Measurements from ENCODE around the gene RPL39. TPM values are rescaled to one million over a fixed set of nuclear protein-coding genes. Genes with fewer than 3 reads are reported as not detected.
A peak's percentile ranks its signal among the peaks of the same experiment; 100 is the strongest.
"Not testable (repeated sequence)": the region's sequence is repeated elsewhere in the genome, so short reads cannot be mapped to it uniquely, and the experiment has no call there.

The RPL39 gene
- total RNA-seq, 2 donors from 2014 or later, result 1,043 to 1,156 TPM

DNA sequence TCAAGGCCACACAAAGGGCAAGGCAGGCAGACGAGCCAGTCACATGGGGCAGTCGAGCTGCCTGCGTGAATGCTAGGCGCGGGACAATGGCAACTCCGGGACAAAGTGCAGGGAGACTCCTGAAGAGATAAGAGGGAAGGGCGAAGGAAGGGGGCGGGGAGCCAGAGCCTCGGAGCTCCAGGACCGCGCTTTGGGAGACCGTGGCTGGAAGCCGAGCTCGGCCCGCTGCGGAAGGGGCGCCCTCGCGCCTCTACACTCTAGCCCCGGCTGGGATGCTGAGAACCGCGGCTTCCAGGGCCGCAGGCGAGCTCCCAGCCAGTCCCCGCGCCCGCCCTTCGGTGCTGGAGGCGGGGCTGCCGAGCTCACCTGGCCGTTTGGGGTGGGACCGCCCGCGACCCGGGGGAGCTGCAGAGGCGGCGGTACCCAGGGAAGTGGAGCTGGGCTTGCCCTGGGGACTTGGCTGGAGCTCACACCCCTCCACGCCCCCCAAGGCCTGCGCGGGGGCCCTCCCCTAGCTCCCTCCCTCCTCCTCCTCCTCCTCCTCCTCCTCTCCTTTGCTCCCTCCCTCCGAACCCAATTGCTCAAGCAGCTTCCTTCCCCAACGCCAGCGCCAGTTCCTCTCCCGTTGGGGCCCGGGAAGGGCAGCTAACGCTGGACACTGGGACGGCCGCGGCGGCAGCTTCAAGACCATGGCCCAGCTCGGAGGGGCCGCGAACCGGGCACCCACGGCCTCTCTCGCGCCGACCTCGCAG, 33.3 kb downstream of the RPL39 start, which contains the start of gene SOWAHD:
SOWAHD (plus strand) TSS at position 610 of the 752 bp plus-strand sequence; CDS start at position 690, 80 bp downstream.
- H3K4me3 Mint-ChIP-seq, result peak within 1 kb of the TSS; percentile 89
- H3K4me1 Mint-ChIP-seq (ENCODE audit: low read depth in 2 of 2), result peaks cover 33 to 41% of the 10 kb centered on the region in 2 donors
- ATAC-seq (peak in 1 of 2 donors; percentile 4), DNase-seq (ENCODE audit: low spot score) (no peak)
- H3K9me3 Mint-ChIP-seq, result no peaks in the 10 kb centered on the region
- peak within 1 kb of the TSS; percentile 97 to 100 for H3K27ac Mint-ChIP-seq
- H3K36me3 Mint-ChIP-seq, result no peaks in the 10 kb centered on the region
- H3K27me3 Mint-ChIP-seq, result no peaks in the 10 kb centered on the region

DNA sequence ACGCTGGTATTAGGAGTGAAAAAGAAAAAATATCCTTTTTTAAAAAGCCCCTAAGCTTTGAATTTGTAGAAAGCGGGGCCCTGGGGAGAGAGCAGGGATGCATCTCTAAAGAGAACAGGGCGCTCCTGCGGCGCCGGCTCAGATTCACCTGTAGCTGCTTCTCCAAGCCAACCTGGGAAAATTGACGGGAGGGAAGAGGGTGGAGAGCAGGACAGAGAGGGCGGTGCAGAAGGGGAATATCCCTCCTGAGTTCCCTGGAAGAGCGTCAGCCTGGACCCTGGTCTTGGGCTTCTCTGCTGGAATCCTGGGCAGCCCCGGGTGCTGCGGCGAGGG, 33.8 kb downstream of the RPL39 start:
- Mint-ChIP-seq H3K27me3 (no peaks in the 10 kb centered on the region), H3K9me3 (no peaks in the 10 kb centered on the region), H3K4me1 (ENCODE audit: low read depth in 2 of 2) (peaks cover 33 to 41% of the 10 kb centered on the region in 2 donors), H3K4me3 (peak overlapping the region; percentile 89), H3K36me3 (no peaks in the 10 kb centered on the region), H3K27ac (peak overlapping the region; percentile 97 to 100)
- no peak for DNase-seq (ENCODE audit: low spot score)
- no peak for ATAC-seq

DNA sequence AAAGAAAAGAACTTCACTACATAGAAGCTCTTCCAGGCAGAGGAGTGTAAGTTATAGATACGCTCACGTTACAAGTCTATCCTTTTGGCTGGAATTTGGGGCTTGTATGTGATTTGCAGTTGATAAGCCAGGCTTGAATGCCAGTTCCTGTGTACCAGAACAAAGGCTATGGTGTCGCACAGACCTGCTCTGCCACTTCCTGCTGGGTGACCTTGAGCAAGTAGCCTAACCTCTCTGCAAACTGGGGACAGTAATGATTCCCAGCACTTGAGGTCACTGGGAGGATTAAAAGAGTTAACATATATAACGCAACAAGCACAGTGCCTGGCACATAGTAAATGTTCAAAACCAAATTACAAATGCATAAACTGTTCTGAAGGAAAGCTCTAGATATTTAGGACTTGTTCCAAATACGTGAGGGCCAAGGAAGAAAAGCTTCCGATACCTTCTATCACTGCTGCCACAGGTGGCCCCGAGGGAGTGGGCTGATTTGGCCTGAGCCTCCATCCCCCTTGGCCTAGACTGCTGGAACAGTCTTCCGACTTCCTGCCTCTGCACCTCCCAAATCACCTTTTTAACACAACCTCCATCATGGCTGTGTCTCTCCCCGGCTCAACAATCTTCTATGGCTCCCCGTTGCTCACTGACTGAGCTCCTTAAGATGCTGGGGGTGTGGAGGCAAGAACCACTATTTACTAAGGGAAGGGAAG, 34.3 kb downstream of the RPL39 start:
- H3K4me1 Mint-ChIP-seq (ENCODE audit: low read depth in 2 of 2), result peaks cover 33 to 41% of the 10 kb centered on the region in 2 donors
- ATAC-seq (peak in 1 of 2 donors; percentile 41), DNase-seq (ENCODE audit: low spot score) (no peak)
- H3K27ac Mint-ChIP-seq, result peak overlapping the region; percentile 97 to 100
- no peaks in the 10 kb centered on the region for H3K9me3 Mint-ChIP-seq
- H3K36me3 Mint-ChIP-seq, result no peaks in the 10 kb centered on the region
- peak overlapping the region; percentile 89 for H3K4me3 Mint-ChIP-seq
- H3K27me3 Mint-ChIP-seq, result no peaks in the 10 kb centered on the region

GRCh38 chrX:119755981-119756533, 35.4 kb downstream of the RPL39 start:
- peak; percentile 89 to 92 for ATAC-seq
- Mint-ChIP-seq H3K36me3 (no peaks in the 10 kb centered on the region), H3K4me1 (ENCODE audit: low read depth in 2 of 2) (peaks cover 33 to 43% of the 10 kb centered on the region in 2 donors), H3K27ac (peak overlapping the region; percentile 97 to 100), H3K4me3 (peak overlapping the region; percentile 89), H3K27me3 (no peaks in the 10 kb centered on the region), H3K9me3 (no peaks in the 10 kb centered on the region)
- DNase-seq (ENCODE audit: low spot score), result peak; percentile 81

DNA sequence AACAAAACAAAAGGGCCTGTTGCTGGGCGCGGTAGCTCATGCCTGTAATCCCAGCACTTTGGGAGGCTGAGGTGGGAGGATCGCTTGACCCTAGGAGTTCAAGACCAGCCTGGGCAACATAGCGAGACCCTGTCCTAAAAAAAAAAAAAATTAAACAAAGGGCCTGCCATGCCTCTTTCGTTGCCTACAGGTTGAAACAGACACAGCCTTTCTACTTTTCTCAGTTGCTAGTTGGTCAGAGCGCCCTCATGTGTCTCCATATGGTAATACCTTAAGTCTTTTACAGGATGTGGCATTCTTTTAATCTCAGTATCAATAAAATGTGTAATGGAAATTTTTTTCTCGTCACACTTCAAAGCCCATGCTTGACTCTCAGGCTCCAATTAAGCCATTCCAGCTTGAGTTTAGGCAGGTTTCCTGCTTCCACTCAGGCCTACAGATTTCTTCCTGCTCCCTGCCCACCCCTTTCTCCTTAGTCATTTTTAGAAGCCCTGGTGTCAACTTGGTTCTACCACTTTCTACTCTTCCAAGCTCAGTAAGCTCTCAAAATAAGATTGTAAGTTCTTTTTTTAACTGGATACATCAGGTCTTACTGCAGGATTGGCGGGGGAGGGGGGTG, 37.7 kb downstream of the RPL39 start:
- peaks cover 38 to 45% of the 10 kb centered on the region in 2 donors for H3K4me1 Mint-ChIP-seq (ENCODE audit: low read depth in 2 of 2)
- DNase-seq (ENCODE audit: low spot score) (no peak), ATAC-seq (no peak)
- no peaks in the 10 kb centered on the region for H3K27me3 Mint-ChIP-seq
- H3K36me3 Mint-ChIP-seq, result no peaks in the 10 kb centered on the region
- H3K4me3 Mint-ChIP-seq, result peak overlapping the region; percentile 21
- H3K9me3 Mint-ChIP-seq, result no peaks in the 10 kb centered on the region
- peak overlapping the region; percentile 69 to 100 for H3K27ac Mint-ChIP-seq

- DNase-seq (ENCODE audit: low spot score) (no peak), ATAC-seq (no peak)
- H3K36me3 Mint-ChIP-seq, result no peaks in the 10 kb centered on the region
- peaks cover 38 to 45% of the 10 kb centered on the region in 2 donors for H3K4me1 Mint-ChIP-seq (ENCODE audit: low read depth in 2 of 2)
- peak overlapping the region in 1 of 2 donors; percentile 69 for H3K27ac Mint-ChIP-seq
- no peaks in the 10 kb centered on the region for H3K9me3 Mint-ChIP-seq
- no peaks in the 10 kb centered on the region for H3K27me3 Mint-ChIP-seq
- H3K4me3 Mint-ChIP-seq, result no peak overlapping the region
Measured at GRCh38 chrX:119753001-119753400, 38.4 kb downstream of the RPL39 start.

GRCh38 chrX:119750751-119751150, 40.7 kb downstream of the RPL39 start:
- DNase-seq (ENCODE audit: low spot score); H3K27ac Mint-ChIP-seq; H3K36me3 Mint-ChIP-seq; ATAC-seq; H3K27me3 Mint-ChIP-seq; H3K4me3 Mint-ChIP-seq; H3K9me3 Mint-ChIP-seq: not testable (repeated sequence)
- peaks cover 16 to 25% of the 10 kb centered on the region in 2 donors for H3K4me1 Mint-ChIP-seq (ENCODE audit: low read depth in 2 of 2)

DNA sequence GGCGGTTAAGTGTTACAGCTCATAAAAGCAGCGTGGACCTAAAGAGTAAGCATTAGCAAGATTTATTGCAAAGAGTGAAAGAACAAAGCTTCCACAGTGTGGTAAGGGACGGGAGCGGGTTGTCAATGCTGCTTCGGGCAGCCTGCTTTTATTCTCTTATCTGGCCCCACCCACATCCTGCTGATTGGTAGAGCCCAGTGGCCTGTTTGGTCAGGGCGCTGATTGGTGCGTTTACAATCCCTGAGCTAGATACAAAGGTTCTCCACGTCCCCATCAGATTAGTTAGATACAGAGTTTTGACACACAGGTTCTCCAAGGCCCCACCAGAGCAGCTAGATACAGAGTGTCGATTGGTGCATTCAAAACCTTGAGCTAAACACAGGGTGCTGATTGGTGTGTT, 41.3 kb downstream of the RPL39 start:
- peak overlapping the region in 1 of 2 donors; percentile 70 for H3K27ac Mint-ChIP-seq
- not testable (repeated sequence) for ATAC-seq; H3K27me3 Mint-ChIP-seq; H3K9me3 Mint-ChIP-seq; DNase-seq (ENCODE audit: low spot score); H3K36me3 Mint-ChIP-seq
- peak overlapping the region; percentile 59 for H3K4me3 Mint-ChIP-seq
- peaks cover 14 to 19% of the 10 kb centered on the region in 2 donors for H3K4me1 Mint-ChIP-seq (ENCODE audit: low read depth in 2 of 2)

DNA sequence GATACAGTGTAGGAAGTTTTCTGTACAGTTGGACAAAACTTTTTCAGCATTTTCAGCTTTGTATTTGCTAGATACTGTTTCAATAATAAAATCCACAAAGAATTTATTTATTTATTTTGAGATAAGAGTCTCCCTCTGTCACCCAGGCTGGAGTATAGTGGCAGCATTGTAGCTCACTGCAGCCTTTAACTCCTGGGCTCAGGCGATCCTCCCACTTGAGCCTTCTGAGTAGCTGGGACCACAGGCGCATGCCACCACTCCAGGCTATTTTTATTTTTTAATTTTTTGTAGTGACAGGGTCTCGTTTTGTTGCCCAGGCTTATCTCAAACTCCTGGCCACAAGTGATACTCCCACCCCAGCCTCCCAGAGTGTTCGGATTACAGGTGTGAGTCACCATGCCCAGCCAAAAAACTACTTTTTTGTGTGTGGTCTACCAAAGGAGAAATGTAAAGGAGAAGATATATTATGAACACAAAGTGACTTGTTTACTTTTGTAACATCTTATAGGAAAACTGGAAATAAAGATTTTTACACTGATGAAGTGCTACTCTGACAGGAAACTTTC, 46.1 kb downstream of the RPL39 start:
- H3K9me3 Mint-ChIP-seq, result no peaks in the 10 kb centered on the region
- peaks cover 5% of the 10 kb centered on the region in 2 donors for H3K4me1 Mint-ChIP-seq (ENCODE audit: low read depth in 2 of 2)
- no peak overlapping the region for H3K4me3 Mint-ChIP-seq
- no peak for DNase-seq (ENCODE audit: low spot score)
- no peaks in the 10 kb centered on the region for H3K36me3 Mint-ChIP-seq
- no peaks in the 10 kb centered on the region for H3K27me3 Mint-ChIP-seq
- H3K27ac Mint-ChIP-seq, result no peak overlapping the region
- ATAC-seq, result no peak

DNA sequence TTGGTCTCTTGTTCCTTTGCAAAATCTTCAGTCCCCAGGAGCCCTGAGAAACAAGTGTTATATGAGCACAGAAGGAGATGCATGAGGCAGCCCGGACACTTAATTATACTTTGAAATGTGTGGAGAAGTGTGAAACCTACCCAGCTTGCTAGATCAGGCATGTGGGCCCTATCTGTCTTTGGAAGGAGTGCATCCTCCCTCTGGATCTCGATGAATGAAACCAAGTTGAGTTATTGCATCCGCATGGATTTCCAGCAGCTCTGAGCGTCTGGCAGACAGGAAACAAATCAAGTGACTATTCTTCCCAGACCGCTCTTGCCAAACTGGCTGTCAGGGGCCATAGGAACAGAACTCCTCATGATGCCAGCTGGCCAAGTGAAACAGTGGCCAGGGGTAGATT, 52.7 kb downstream of the RPL39 start:
- Mint-ChIP-seq H3K4me1 (ENCODE audit: low read depth in 2 of 2) (no peaks in the 10 kb centered on the region), H3K4me3 (no peak overlapping the region), H3K9me3 (no peaks in the 10 kb centered on the region), H3K27me3 (peaks cover 0 to 3% of the 10 kb centered on the region in 2 donors), H3K27ac (no peak overlapping the region), H3K36me3 (no peaks in the 10 kb centered on the region)
- ATAC-seq, result no peak
- DNase-seq (ENCODE audit: low spot score), result no peak

Other genes starting within 250 kb of the RPL39 start
- gene STEEP1, start 226.2 kb downstream of the RPL39 start, total RNA-seq, result 10 to 100 TPM; 20.8 to 24.2 TPM
- 10 to 100 TPM; 58.3 to 60.0 TPM for gene UBE2A, start 217.1 kb downstream of the RPL39 start, total RNA-seq
- 10 to 100 TPM; 15.8 to 24.4 TPM for gene NKRF, start 185.2 kb downstream of the RPL39 start, total RNA-seq
- 10 to 100 TPM; 79.7 to 84.0 TPM for gene SEPTIN6, start 98.5 kb downstream of the RPL39 start, total RNA-seq
- gene SOWAHD, start 33.0 kb downstream of the RPL39 start, total RNA-seq, result not detected
- 10 to 100 TPM; 14.6 to 15.3 TPM for gene UPF3B, start 61.3 kb upstream of the RPL39 start, total RNA-seq
- gene RNF113A, start 80.1 kb upstream of the RPL39 start, total RNA-seq, result 10 to 100 TPM; 21.6 to 32.3 TPM
- 10 to 100 TPM; 65.0 to 86.0 TPM for gene NDUFA1, start 80.2 kb upstream of the RPL39 start, total RNA-seq
- gene AKAP14, start 104.3 kb upstream of the RPL39 start, total RNA-seq, result not detected
- 1 to 10 TPM; 7.3 to 8.7 TPM for gene NKAP, start 152.1 kb upstream of the RPL39 start, total RNA-seq